HCT116 (cell line): ENCODE data around the gene TEKT3. TPM values are rescaled to one million over a fixed set of nuclear protein-coding genes. Genes with fewer than 3 reads are reported as not detected.

Source experiments
- ATAC-seq: fragments of 200-7000 bp; cut with Tn5 transposase; 2 replicates; pipeline ENCODE4 v1.9.1; 2020; ENCODE audit warnings: mild to moderate bottlenecking, moderate library complexity
- BruUV-seq: library from RNA; stranded (reverse); fragments of 400-500 nt; replicated peaks from 2 replicates; lab custom pipeline; 2021; lab: Mats Ljungman, UMichigan
- CTCF ChIA-PET: fragments of 300-600 bp; sonication (Branson Sonifier 250); formaldehyde crosslinking; loops from one replicate; lab custom pipeline; 2021; ENCODE audit warnings: antibody characterized with exemption; lab: Charles Lee
- POLR2A ChIA-PET: fragments of 300-600, 350-600 bp; sonication (Branson Sonifier 250); formaldehyde crosslinking; loops from one replicate; lab custom pipeline; 2021; ENCODE audit warnings: antibody characterized with exemption; lab: Charles Lee
- RAD21 ChIA-PET, 2 experiments: fragments of 300-600 bp; sonication (Branson Sonifier 250); formaldehyde crosslinking; loops; one replicate each; lab custom pipeline; 2023; ENCODE audit warnings: low total read pairs in 2 of 2; ENCODE audit not compliant: uncharacterized antibody in 2 of 2, unreplicated experiment in 2 of 2, low non-redundant PET in 1 of 2; lab: Charles Lee
- DNase-seq: peaks from one replicate; pipeline ENCODE4 v3.0.0-alpha.2; 2010; ENCODE audit warnings: low read depth, low spot score
- H2AFZ ChIP-seq: fragments of 200-600 bp; shearing (Covaris generic), sonication (generic); 2 replicates; pipeline ENCODE4 v1.6.1; 2017; ENCODE audit warnings: low read depth, mixed run types, mixed read lengths, antibody characterized with exemption, low read length; ENCODE audit not compliant: poor library complexity, severe bottlenecking
- H3K27ac ChIP-seq: 2 replicates; pipeline ENCODE4 v1.5.1; 2012; ENCODE audit warnings: low read depth, low read length
- H3K27me3 ChIP-seq: fragments of 200-600 bp; sonication (generic); 2 replicates; pipeline ENCODE4 v1.6.1; 2016; ENCODE audit warnings: mixed run types, low read length, mixed read lengths; ENCODE audit not compliant: insufficient read depth
- H3K36me3 ChIP-seq, 2 experiments: fragments of 200-500 bp in 1 of 2; fragments of 200-600 bp in 1 of 2; sonication (Bioruptor generic) in 1 of 2; sonication (generic) in 1 of 2; 2 replicates each; pipeline versions ENCODE4 v1.5.1 to v1.6.1; 2014 to 2016; ENCODE audit warnings: low read length in 2 of 2, inconsistent platforms in 1 of 2, mixed read lengths in 1 of 2, mixed run types in 1 of 2; ENCODE audit not compliant: insufficient read depth in 2 of 2, control insufficient read depth in 1 of 2
- H3K4me1 ChIP-seq, 2 experiments: fragments of 200-600 bp in 1 of 2; sonication (generic) in 1 of 2; 2 replicates each; pipeline versions ENCODE4 v1.5.1 to v1.6.1; 2012 to 2017; ENCODE audit warnings: low read length in 2 of 2, inconsistent platforms in 1 of 2, mild to moderate bottlenecking in 1 of 2, mixed read lengths in 1 of 2, mixed run types in 1 of 2, moderate library complexity in 1 of 2; ENCODE audit not compliant: insufficient read depth in 2 of 2, control insufficient read depth in 1 of 2
- H3K4me2 ChIP-seq: fragments of 200-600 bp; sonication (generic); 2 replicates; pipeline ENCODE4 v1.6.1; 2017; ENCODE audit warnings: mixed run types, low read length, mixed read lengths
- H3K4me3 ChIP-seq, 2 experiments: fragments of 200-600 bp in 1 of 2; sonication (generic) in 1 of 2; replicated peaks in 1 of 2; 2 replicates each; pipeline ENCODE4 v1.5.1; 2011 to 2016; ENCODE audit warnings: low read length in 2 of 2, control low read depth in 1 of 2, low read depth in 1 of 2, mild to moderate bottlenecking in 1 of 2, mixed read lengths in 1 of 2, mixed run types in 1 of 2
- H3K79me2 ChIP-seq: fragments of 200-600 bp; sonication (generic); 2 replicates; pipeline ENCODE4 v1.6.1; 2017; ENCODE audit warnings: mild to moderate bottlenecking, mixed run types, low read length, moderate library complexity, mixed read lengths; ENCODE audit not compliant: insufficient read depth
- H3K9ac ChIP-seq: fragments of 200-600 bp; sonication (generic); 2 replicates; pipeline ENCODE4 v1.6.1; 2016; ENCODE audit warnings: low read length, mixed read lengths
- H3K9me2 ChIP-seq: fragments of 200-600 bp; sonication (generic), shearing (Covaris generic); 2 replicates; pipeline ENCODE4 v1.6.1; 2017; ENCODE audit warnings: mixed run types, mild to moderate bottlenecking, moderate library complexity; ENCODE audit not compliant: insufficient read depth
- H3K9me3 ChIP-seq, 2 experiments: fragments of 200-500 bp in 1 of 2; fragments of 200-600 bp in 1 of 2; sonication (Bioruptor generic) in 1 of 2; sonication (generic) in 1 of 2; 2 replicates each; pipeline ENCODE4 v1.6.1; 2014 to 2017; ENCODE audit warnings: low read length in 2 of 2, mixed read lengths in 2 of 2, inconsistent platforms in 1 of 2, low read depth in 1 of 2, mild to moderate bottlenecking in 1 of 2, mixed run types in 1 of 2, moderate library complexity in 1 of 2; ENCODE audit not compliant: control insufficient read depth in 1 of 2, insufficient read depth in 1 of 2
- H4K20me1 ChIP-seq: fragments of 200-600 bp; sonication (generic), shearing (Covaris generic); 2 replicates; pipeline ENCODE4 v1.6.1; 2017; ENCODE audit warnings: mixed run types, mild to moderate bottlenecking, moderate library complexity; ENCODE audit not compliant: insufficient read depth
- ATF3 ChIP-seq: IDR thresholded peaks from 2 replicates; pipeline ENCODE4 v1.6.1; 2012
- CTCF ChIP-seq, 3 experiments: fragments of 200-600 bp in 1 of 3; sonication (generic) in 1 of 3; IDR thresholded peaks in 2 of 3; conservative IDR thresholded peaks in 1 of 3; 2 replicates each; pipeline ENCODE4 v1.5.1; 2012 to 2017; ENCODE audit warnings: low read depth in 2 of 3, low read length in 2 of 3, antibody characterized with exemption in 1 of 3, borderline replicate concordance in 1 of 3, control low read depth in 1 of 3, mild to moderate bottlenecking in 1 of 3, mixed read lengths in 1 of 3, mixed run types in 1 of 3, moderate library complexity in 1 of 3; ENCODE audit not compliant: insufficient read depth in 1 of 3
- JUND ChIP-seq: IDR thresholded peaks from 2 replicates; pipeline ENCODE4 v1.6.1; 2012
- SIN3A ChIP-seq: IDR thresholded peaks from 2 replicates; pipeline ENCODE4 v1.6.1; 2012; ENCODE audit warnings: low read depth
- SP1 ChIP-seq: IDR thresholded peaks from 2 replicates; pipeline ENCODE4 v1.6.1; 2012; ENCODE audit warnings: low read depth
- TCF7L2 ChIP-seq: IDR thresholded peaks from 2 replicates; pipeline ENCODE4 v1.7.0; 2011; ENCODE audit warnings: borderline replicate concordance, inconsistent platforms; ENCODE audit not compliant: insufficient read depth, insufficient read length; ENCODE audit errors: extremely low read depth
- YY1 ChIP-seq: IDR thresholded peaks from 2 replicates; pipeline ENCODE4 v1.6.1; 2011; ENCODE audit warnings: low read length, low read depth, moderate library complexity, mild to moderate bottlenecking; ENCODE audit not compliant: insufficient replicate concordance; ENCODE audit errors: extremely low read depth
- ZNF274 ChIP-seq: fragments of 200-500 bp; sonication (Bioruptor generic); IDR thresholded peaks from 2 replicates; pipeline ENCODE4 v1.6.1; 2014; ENCODE audit warnings: mild to moderate bottlenecking, low read depth, low read length, inconsistent platforms
- intact Hi-C: fragments of 100-400 bp; cut with micrococcal nuclease; formaldehyde crosslinking; loops from 2 replicates; pipeline ENCODE4 v1.10.0; 2022
- total RNA-seq: library from RNA; stranded (reverse); gene quantifications from one replicate; pipeline ENCODE4 v1.2.1, GENCODE V29; 2021; ENCODE audit not compliant: unreplicated experiment
- TF ChIP-seq, protein P1 (sequence below): IDR thresholded peaks from 2 replicates; pipeline ENCODE4 v1.6.1; 2012; ENCODE audit warnings: low read depth

The TEKT3 gene
- total RNA-seq, 1 experiment from 2014 or later = 0.64 TPM

GRCh38 chr17:15381707-15382106, 40.3 kb upstream of the TEKT3 start:
- H3K79me2 ChIP-seq = no peaks in the 10 kb centered on the region
- H4K20me1 ChIP-seq = no peaks in the 10 kb centered on the region
- ATAC-seq (no peak), DNase-seq (no peak)
- H3K4me3 ChIP-seq = no peak overlapping the region
- intact Hi-C loops = no loop called here
- peaks cover 5 to 10% of the 10 kb centered on the region in 2 experiments; a peak in 3 of 4 replicates for H3K4me1 ChIP-seq
- BruUV-seq = no TSS peak
- no peaks in the 10 kb centered on the region for H3K36me3 ChIP-seq
- H3K27ac ChIP-seq = no peak overlapping the region
- H3K9ac ChIP-seq = no peak overlapping the region
- peaks cover 5% of the 10 kb centered on the region; the same call in 1 of the 2 replicates for H3K27me3 ChIP-seq
- H3K9me2 ChIP-seq = no peaks in the 10 kb centered on the region
- no peaks in the 10 kb centered on the region for H3K9me3 ChIP-seq
- no peak overlapping the region for H2AFZ ChIP-seq
- POLR2A ChIA-PET = no interaction called here
- RAD21 ChIA-PET = no interaction called here
- no peak overlapping the region for H3K4me2 ChIP-seq
- CTCF ChIA-PET = no interaction called here
- TF ChIP-seq ZNF274 = no peak
- TF ChIP-seq, protein P1, sequence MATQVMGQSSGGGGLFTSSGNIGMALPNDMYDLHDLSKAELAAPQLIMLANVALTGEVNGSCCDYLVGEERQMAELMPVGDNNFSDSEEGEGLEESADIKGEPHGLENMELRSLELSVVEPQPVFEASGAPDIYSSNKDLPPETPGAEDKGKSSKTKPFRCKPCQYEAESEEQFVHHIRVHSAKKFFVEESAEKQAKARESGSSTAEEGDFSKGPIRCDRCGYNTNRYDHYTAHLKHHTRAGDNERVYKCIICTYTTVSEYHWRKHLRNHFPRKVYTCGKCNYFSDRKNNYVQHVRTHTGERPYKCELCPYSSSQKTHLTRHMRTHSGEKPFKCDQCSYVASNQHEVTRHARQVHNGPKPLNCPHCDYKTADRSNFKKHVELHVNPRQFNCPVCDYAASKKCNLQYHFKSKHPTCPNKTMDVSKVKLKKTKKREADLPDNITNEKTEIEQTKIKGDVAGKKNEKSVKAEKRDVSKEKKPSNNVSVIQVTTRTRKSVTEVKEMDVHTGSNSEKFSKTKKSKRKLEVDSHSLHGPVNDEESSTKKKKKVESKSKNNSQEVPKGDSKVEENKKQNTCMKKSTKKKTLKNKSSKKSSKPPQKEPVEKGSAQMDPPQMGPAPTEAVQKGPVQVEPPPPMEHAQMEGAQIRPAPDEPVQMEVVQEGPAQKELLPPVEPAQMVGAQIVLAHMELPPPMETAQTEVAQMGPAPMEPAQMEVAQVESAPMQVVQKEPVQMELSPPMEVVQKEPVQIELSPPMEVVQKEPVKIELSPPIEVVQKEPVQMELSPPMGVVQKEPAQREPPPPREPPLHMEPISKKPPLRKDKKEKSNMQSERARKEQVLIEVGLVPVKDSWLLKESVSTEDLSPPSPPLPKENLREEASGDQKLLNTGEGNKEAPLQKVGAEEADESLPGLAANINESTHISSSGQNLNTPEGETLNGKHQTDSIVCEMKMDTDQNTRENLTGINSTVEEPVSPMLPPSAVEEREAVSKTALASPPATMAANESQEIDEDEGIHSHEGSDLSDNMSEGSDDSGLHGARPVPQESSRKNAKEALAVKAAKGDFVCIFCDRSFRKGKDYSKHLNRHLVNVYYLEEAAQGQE = no peak
- TF ChIP-seq SP1 = no peak
- no peak for TF ChIP-seq TCF7L2
- TF ChIP-seq JUND = no peak

GRCh38 chr17:15380446-15380845, 39.0 kb upstream of the TEKT3 start:
- no peak overlapping the region for H3K4me2 ChIP-seq
- no peaks in the 10 kb centered on the region for H3K9me2 ChIP-seq
- ChIA-PET CTCF (no interaction called here), RAD21 (no interaction called here), POLR2A (no interaction called here)
- H3K27ac ChIP-seq = no peak overlapping the region
- peaks cover 5% of the 10 kb centered on the region; the same call in 1 of the 2 replicates for H3K27me3 ChIP-seq
- no peaks in the 10 kb centered on the region for H4K20me1 ChIP-seq
- intact Hi-C loops = no loop called here
- no peak overlapping the region for H2AFZ ChIP-seq
- TF ChIP-seq ATF3 (no peak), SIN3A (no peak), YY1 (no peak), CTCF (IDR thresholded peaks at IDR 0.05 in 2 of 3, conservative IDR thresholded peaks at IDR 0.05 in 1 of 3; ENCODE audit: borderline replicate concordance in 1 of 3, insufficient read depth in 1 of 3, low read depth in 2 of 3, low read length in 2 of 3) (no peak), SP1 (no peak), ZNF274 (no peak)
- ATAC-seq (no peak), DNase-seq (no peak)
- no TSS peak for BruUV-seq
- no peaks in the 10 kb centered on the region for H3K9me3 ChIP-seq
- H3K79me2 ChIP-seq = no peaks in the 10 kb centered on the region
- H3K36me3 ChIP-seq = no peaks in the 10 kb centered on the region
- no peak overlapping the region for H3K9ac ChIP-seq
- H3K4me1 ChIP-seq = peaks cover 5 to 10% of the 10 kb centered on the region in 2 experiments; a peak in 3 of 4 replicates
- H3K4me3 ChIP-seq = no peak overlapping the region
